GM12864 (cell line): ENCODE data around the gene KCNQ5.

Experiments used
- DNase-seq: peaks from one replicate; pipeline ENCODE4 v3.0.0-alpha.2; 2011; ENCODE audit warnings: low read depth
- H3K4me3 ChIP-seq: 2 replicates; pipeline ENCODE4 v1.5.1; 2011; ENCODE audit warnings: mild to moderate bottlenecking, low read depth, low read length, control low read depth
- TF ChIP-seq, protein P1 (sequence below): IDR thresholded peaks from 2 replicates; pipeline ENCODE4 v1.5.1; 2011; ENCODE audit warnings: low read depth, mild to moderate bottlenecking, moderate library complexity, low read length, control low read depth, inconsistent platforms; ENCODE audit errors: missing control alignments

The KCNQ5 gene

DNA sequence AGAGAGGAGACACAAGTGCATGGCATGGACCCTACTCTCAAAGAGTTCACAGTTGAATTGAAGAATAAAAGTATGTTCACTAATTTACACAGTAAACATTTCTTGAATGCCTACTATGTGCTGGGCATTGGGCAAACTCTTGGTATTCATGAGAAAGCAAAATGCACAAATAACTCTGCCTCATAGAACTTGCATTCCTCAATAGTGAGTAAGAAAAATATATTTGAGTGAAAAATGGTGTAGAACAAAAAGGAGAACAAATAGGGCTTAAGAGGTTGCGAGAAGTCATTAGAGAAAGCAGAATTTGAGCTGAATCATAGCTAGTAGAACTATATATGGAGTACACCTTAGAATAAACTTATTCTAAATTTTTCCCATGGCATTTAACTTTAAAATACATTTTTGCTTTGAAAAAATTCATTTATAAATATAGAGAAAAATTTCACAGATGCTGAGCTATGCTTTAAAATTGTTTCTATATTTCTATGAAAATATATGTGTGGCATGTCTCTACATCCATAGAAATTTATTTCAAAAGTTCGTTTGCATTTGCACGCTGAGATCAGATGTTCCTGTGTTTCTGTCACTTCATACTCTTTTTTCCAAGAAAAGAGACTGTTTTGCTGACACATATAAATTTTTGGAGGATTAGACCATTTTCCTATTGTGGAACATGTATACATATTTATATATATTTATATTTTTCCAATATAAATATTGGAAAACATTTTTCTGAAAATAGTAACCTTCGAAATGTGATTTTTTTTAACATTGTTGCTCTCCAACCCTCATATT is 236.1 kb downstream of the KCNQ5 start:
- TF ChIP-seq, protein P1, sequence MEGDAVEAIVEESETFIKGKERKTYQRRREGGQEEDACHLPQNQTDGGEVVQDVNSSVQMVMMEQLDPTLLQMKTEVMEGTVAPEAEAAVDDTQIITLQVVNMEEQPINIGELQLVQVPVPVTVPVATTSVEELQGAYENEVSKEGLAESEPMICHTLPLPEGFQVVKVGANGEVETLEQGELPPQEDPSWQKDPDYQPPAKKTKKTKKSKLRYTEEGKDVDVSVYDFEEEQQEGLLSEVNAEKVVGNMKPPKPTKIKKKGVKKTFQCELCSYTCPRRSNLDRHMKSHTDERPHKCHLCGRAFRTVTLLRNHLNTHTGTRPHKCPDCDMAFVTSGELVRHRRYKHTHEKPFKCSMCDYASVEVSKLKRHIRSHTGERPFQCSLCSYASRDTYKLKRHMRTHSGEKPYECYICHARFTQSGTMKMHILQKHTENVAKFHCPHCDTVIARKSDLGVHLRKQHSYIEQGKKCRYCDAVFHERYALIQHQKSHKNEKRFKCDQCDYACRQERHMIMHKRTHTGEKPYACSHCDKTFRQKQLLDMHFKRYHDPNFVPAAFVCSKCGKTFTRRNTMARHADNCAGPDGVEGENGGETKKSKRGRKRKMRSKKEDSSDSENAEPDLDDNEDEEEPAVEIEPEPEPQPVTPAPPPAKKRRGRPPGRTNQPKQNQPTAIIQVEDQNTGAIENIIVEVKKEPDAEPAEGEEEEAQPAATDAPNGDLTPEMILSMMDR, result no peak
- no peak overlapping the region for H3K4me3 ChIP-seq
- DNase-seq, result no peak

DNA sequence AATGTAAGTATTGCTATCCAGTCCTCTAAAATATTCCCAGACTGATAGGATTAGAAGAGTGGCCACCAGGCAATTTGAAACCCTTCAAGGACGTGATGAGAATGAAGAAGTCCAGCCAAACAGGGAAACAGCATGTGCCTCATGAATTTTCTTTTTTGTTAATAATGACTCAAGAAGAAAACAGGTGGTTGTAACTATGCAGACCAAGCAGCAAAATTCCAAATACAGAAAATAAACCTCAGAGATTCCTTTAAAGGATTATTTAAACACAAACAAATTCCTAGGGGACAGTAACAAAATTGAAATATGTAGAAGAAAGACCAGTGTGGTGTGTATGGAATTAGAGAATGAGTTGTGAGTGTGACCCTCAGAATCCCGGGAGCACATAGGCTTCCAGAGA is 239.2 kb downstream of the KCNQ5 start:
- TF ChIP-seq, protein P1, result no peak
- no peak for DNase-seq
- no peak overlapping the region for H3K4me3 ChIP-seq

DNA sequence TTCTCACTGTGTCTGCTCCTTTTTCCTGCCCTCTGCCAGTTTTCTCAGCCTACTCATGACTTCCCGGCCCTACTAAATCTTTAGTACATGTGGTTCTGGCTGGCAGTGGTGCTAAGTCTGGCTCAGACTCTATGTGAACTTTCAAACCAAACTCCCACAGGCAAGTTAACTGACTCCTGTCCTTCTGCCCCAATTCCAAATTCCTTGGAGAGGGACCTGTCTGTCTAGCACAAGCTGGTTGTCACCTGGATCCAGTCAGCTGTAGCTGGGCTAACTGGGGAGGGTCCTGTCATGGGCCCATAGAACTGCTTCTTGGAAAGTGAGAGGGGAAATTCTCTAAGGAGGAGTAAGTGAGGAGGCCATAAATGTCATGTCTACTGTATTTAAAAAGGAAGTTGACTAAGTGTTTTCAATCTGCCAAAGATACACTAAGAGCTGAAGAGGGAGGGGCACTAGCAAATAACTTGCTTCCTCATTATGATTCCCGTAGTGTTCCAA is 240.1 kb downstream of the KCNQ5 start:
- no peak overlapping the region for H3K4me3 ChIP-seq
- DNase-seq, result no peak
- TF ChIP-seq, protein P1, result no peak

DNA sequence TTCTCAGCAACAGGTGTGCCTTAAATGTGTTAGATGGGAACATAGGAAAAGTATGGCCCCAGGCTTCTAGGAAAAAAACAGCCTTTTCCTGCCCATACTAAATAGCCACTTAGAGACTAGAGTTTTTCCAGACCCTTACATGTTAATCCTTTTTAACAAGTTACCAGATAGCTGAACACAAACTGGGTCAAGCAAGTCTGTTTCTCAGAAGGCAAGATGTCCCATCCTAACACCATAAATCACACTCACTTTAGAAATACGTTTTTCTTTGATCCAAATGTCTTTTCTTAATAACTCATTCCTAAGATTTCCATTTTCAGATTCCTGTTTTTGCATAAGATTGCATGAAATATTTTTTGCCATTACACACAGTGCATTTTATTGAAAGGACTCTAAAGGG is 241.3 kb downstream of the KCNQ5 start:
- no peak for DNase-seq
- no peak overlapping the region for H3K4me3 ChIP-seq
- TF ChIP-seq, protein P1, result no peak

DNA sequence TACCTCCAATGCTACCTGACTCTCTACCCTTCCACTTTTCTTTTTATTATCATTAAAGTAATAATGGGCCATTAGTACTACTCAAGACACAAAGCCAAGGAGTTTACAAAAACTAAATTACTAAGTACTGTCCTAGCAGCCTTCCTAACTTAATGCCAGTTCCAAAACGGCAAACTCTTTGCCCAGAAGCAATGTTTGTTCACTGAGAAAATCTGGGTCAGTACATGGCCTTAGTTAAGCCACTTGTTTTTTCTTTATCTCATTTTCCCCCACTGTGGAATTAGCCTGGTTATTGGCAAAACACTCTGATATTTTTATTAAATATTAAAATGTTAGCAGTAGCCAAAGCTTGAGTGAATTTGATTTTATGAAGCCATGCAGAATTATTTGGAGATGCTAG is 242.4 kb downstream of the KCNQ5 start:
- TF ChIP-seq, protein P1, result no peak
- H3K4me3 ChIP-seq, result no peak overlapping the region
- DNase-seq, result no peak

DNA sequence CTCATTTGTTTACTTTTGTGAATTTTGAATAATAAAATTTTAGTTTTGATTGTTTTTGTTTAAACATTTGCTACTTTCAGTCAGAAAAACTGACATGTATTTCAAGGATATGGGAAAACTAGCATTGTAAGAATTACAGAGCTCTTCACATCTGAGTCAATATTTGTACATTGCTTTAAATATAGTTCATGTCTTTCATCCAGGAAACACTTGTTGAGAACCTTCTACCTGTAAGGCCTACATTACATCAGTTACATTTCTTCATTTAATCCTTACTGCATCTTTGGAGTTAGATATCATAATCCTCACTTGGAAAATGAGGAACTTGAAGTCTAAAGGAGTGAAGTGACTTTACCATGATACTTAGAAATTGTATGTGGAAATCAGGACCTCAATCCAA is 242.9 kb downstream of the KCNQ5 start:
- H3K4me3 ChIP-seq, result no peak overlapping the region
- TF ChIP-seq, protein P1, result no peak
- no peak for DNase-seq

DNA sequence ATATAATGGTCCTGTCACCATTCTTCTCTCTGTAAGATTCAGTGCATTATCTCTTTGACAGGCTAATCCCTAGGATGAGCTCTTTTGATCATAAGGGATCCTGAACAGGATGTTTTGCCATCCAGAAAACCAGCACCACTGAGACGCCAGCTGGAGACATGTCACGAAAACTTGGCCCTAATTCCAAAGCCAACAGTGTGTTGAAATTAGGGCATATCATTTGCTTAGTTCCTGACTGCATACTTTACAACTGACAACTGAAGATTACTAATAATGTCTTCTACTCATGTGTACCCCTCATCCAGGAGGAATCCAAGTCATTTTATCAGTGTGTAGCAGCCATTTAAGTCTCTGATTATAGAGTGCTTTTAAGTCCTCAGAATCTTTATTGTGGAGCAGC is 243.6 kb downstream of the KCNQ5 start:
- no peak overlapping the region for H3K4me3 ChIP-seq
- TF ChIP-seq, protein P1, result no peak
- no peak for DNase-seq
